Thymus (tissue), 11 donors: Measurements from ENCODE around the gene CTDP1. TPM values are rescaled to one million over a fixed set of nuclear protein-coding genes. Genes with fewer than 3 reads are reported as not detected.

ENCODE experiments used
- DNase-seq, 9 donors: peaks; one replicate each; pipeline ENCODE4 v3.0.0-alpha.2; 2013; ENCODE audit warnings: low spot score in 9 of 9, low read depth in 6 of 9, missing footprints in 1 of 9
- H3K27ac ChIP-seq, 2 donors: one replicate each; pipeline ENCODE4 v1.5.1; 2013; ENCODE audit warnings: control low read depth in 1 of 2, low read depth in 1 of 2, low read length in 1 of 2, mild to moderate bottlenecking in 1 of 2, moderate library complexity in 1 of 2
- H3K27me3 ChIP-seq, 2 donors: one replicate each; pipeline ENCODE4 v1.5.1; 2013; ENCODE audit warnings: low read length in 1 of 2; ENCODE audit not compliant: control insufficient read depth in 2 of 2, insufficient read depth in 1 of 2
- H3K36me3 ChIP-seq, 2 donors: one replicate each; pipeline ENCODE4 v1.5.1; 2013; ENCODE audit warnings: low read length in 1 of 2, mild to moderate bottlenecking in 1 of 2, moderate library complexity in 1 of 2; ENCODE audit not compliant: control insufficient read depth in 2 of 2, insufficient read depth in 2 of 2
- H3K4me1 ChIP-seq, 2 donors: one replicate each; pipeline ENCODE4 v1.5.1; 2013; ENCODE audit warnings: low read length in 2 of 2; ENCODE audit not compliant: control insufficient read depth in 2 of 2, insufficient read depth in 2 of 2
- H3K4me3 ChIP-seq, 2 donors: one replicate each; pipeline ENCODE4 v1.5.1; 2013; ENCODE audit warnings: low read length in 2 of 2, control low read depth in 1 of 2, mild to moderate bottlenecking in 1 of 2
- H3K9me3 ChIP-seq, 2 donors: one replicate each; pipeline ENCODE4 v1.5.1; 2013; ENCODE audit warnings: low read length in 1 of 2, mild to moderate bottlenecking in 1 of 2; ENCODE audit not compliant: control insufficient read depth in 2 of 2, insufficient read depth in 1 of 2
- WGBS: extraction: QIAGEN DNeasy Blood & Tissue Kit; methylation state at CpG from one replicate; pipeline ENCODE4 v1.1.7; 2013; 5-methylcytosine and 5-hydroxymethylcytosine counted together
- polyA plus RNA-seq: library from polyadenylated mRNA; stranded (reverse); fragments of 200-250 nt; gene quantifications from one replicate; pipeline ENCODE4 v1.2.3, GENCODE V29; 2013
- total RNA-seq: library from RNA; stranded (reverse); fragments of 120-200 nt; gene quantifications from one replicate; pipeline ENCODE4 v1.2.4, GENCODE V29; 2013
- donor health status: healthy.

Gene CTDP1
- total and polyA plus RNA-seq, 2 donors = 15.4 to 26.4 TPM

DNA sequence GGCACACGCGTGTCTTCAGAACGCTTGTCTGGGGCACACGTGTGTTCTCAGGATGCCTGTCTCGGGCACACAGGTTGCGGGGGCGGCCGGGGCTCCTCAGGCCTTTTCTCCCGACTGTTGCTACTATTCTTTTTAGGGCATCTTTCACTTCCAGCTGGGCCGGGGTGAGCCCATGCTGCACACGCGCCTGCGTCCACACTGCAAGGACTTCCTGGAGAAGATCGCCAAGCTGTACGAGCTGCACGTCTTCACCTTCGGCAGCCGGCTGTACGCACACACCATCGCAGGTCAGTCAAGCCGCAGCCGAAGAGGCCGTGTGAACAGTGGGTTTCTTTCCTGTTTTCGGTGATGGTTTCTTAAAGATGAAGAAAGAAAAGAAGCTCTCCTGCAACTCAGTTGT lies 25.0 kb downstream of the CTDP1 start:
- Histone ChIP-seq H3K36me3 (peaks cover 51 to 65% of the 10 kb centered on the region in 2 donors), H3K9me3 (no peaks in the 10 kb centered on the region), H3K27me3 (no peaks in the 10 kb centered on the region), H3K4me3 (no peak overlapping the region), H3K27ac (no peak overlapping the region), H3K4me1 (no peaks in the 10 kb centered on the region)
- DNase-seq = no peak
- WGBS = 98% methylated on average over 24 of the region's 24 CpGs

DNA sequence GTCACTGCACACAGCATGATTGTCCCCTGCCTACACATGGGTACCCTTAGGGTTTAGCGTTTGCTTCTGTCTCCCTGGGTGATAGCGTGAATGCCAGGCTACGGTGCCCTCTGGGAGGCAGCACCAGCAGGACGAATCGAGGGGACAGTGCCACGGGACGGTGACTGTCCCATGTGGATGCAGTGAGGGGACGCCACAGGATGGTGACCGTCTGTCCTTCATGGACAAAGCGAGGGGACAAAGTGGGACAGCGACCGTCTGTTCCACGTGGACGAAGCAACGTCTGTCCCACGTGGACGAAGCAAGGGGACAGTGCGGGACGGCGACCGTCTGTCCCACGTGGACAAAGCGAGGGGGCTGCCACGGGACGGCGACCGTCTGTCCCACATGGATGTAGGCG lies 25.7 kb downstream of the CTDP1 start:
- H3K9me3 ChIP-seq = no peaks in the 10 kb centered on the region
- H3K27ac ChIP-seq = no peak overlapping the region
- no peak for DNase-seq
- H3K27me3 ChIP-seq = no peaks in the 10 kb centered on the region
- H3K4me3 ChIP-seq = no peak overlapping the region
- 98% methylated on average over 28 of the region's 28 CpGs for WGBS
- peaks cover 44 to 62% of the 10 kb centered on the region in 2 donors for H3K36me3 ChIP-seq
- H3K4me1 ChIP-seq = no peaks in the 10 kb centered on the region

DNA sequence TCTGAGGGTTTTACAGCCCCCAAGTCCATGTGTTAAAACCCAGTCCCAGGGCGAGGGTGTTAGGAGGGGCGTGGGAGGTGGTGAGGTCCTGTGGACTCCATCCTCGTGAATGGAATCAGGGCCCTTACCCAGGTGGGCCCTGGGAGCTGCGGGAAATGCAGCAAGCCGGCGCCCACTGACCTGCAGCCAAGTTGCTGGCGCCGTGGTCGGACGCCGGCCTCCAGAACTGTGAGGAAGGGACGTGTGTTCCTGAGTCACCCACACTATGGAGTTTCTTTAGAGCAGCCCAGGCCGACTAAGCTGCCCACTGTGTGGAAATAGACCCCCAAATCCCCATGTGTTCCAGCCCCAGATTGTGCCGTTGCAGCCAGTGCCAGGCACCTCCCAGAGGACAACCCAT lies 26.4 kb downstream of the CTDP1 start:
- DNase-seq = no peak
- H3K36me3 ChIP-seq = peaks cover 40 to 61% of the 10 kb centered on the region in 2 donors

DNA sequence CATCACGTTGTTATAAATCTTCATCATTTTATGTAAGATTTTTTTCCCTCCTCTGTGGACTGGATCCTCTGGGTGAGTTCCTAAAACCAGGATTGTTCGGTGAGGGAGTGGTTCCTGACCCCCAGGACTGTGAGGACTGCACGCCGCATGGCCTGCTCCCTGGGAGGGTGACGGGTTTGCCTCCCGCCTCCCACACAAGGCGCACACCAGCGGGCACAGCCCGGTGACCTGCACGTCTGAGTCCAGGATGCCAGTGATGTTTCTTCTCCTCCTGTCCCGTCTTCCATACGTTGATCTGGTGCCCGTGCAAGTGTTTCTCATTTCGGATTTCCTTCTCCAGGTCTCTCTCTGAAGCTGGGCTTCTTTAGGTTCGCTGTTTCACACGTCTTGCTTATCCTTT lies 27.1 kb downstream of the CTDP1 start:
- no peak overlapping the region for H3K27ac ChIP-seq
- no peaks in the 10 kb centered on the region for H3K27me3 ChIP-seq
- peaks cover 42 to 66% of the 10 kb centered on the region in 2 donors for H3K36me3 ChIP-seq
- H3K4me3 ChIP-seq = no peak overlapping the region
- DNase-seq = no peak
- 98% methylated on average over 16 of the region's 16 CpGs for WGBS
- no peaks in the 10 kb centered on the region for H3K9me3 ChIP-seq
- no peaks in the 10 kb centered on the region for H3K4me1 ChIP-seq

More for the DNA sequence above, 26.4 kb downstream of the CTDP1 start:
- WGBS = 98% methylated on average over 14 of the region's 14 CpGs
- H3K4me1 ChIP-seq = no peaks in the 10 kb centered on the region
- H3K4me3 ChIP-seq = no peak overlapping the region
- H3K27me3 ChIP-seq = no peaks in the 10 kb centered on the region
- H3K27ac ChIP-seq = no peak overlapping the region
- no peaks in the 10 kb centered on the region for H3K9me3 ChIP-seq

DNA sequence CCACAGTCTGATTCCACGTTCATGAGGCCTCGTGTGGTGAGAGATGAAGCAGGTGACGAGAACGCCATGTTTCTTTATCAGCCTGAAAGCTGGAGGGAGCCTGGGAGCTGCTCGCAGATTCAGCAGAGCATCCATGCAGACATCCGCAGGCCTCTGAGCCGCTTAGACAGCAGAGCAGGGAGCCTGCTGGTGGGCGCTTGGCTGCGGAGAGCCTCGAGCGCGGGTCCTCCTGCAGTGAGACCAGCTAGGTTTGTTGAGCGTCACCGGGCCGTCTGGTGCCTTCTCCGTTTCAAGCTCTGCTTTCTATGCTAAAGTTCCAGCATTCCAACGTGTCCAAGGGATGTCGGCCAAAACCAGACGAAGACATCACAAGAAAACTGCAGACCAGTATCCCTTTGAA lies 27.6 kb downstream of the CTDP1 start:
- no peak overlapping the region for H3K4me3 ChIP-seq
- 97% methylated on average over 19 of the region's 19 CpGs for WGBS
- peaks cover 46 to 70% of the 10 kb centered on the region in 2 donors for H3K36me3 ChIP-seq
- H3K9me3 ChIP-seq = no peaks in the 10 kb centered on the region
- DNase-seq = no peak
- H3K4me1 ChIP-seq = no peaks in the 10 kb centered on the region
- H3K27me3 ChIP-seq = no peaks in the 10 kb centered on the region
- no peak overlapping the region for H3K27ac ChIP-seq

DNA sequence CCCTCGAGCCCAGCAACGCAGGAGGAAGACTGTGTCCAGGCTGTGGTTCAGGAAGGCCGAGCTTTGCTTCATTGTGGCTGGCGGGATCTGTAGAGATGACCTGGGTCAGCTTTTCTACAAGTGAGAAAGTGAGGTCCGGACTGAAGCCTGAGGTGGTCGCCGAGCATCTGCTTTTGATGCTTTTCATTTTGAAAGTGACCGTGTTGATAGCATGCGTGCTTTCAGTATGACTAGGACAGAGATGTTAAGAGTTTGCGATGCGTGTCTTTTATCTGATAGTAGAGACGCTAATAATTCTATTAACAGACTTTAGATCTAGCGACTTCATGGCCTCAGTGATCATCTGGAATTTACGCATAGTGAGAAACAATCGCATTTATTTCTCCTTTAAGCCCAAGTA lies 28.1 kb downstream of the CTDP1 start:
- Histone ChIP-seq H3K36me3 (peaks cover 49 to 74% of the 10 kb centered on the region in 2 donors), H3K4me3 (no peak overlapping the region), H3K9me3 (no peaks in the 10 kb centered on the region), H3K27me3 (no peaks in the 10 kb centered on the region), H3K4me1 (no peaks in the 10 kb centered on the region), H3K27ac (no peak overlapping the region)
- WGBS = 97% methylated on average over 15 of the region's 15 CpGs
- DNase-seq = no peak

DNA sequence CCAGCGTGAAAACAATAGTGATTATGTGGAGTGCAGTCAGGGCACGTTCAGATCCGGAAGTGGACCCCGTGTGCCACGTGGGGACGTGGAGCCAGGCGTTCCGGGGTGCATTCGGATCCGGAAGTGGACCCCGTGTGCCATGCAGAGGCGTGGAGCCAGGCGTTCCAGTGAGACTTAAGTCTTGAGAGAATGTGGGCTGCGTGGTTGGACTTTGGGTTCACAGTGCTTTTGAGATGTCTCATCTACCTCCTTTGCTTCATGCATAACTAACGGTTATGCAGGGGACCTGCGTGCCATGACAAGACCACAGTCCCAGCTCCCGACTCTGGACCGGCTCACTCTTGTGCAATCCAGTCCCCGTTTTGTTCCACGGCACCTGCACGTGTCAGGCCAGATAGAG lies 28.8 kb downstream of the CTDP1 start:
- H3K4me1 ChIP-seq = no peaks in the 10 kb centered on the region
- no peak overlapping the region for H3K4me3 ChIP-seq
- peaks cover 48 to 77% of the 10 kb centered on the region in 2 donors for H3K36me3 ChIP-seq
- H3K9me3 ChIP-seq = no peaks in the 10 kb centered on the region
- WGBS = 96% methylated on average over 21 of the region's 21 CpGs
- H3K27me3 ChIP-seq = no peaks in the 10 kb centered on the region
- no peak overlapping the region for H3K27ac ChIP-seq
- no peak for DNase-seq

DNA sequence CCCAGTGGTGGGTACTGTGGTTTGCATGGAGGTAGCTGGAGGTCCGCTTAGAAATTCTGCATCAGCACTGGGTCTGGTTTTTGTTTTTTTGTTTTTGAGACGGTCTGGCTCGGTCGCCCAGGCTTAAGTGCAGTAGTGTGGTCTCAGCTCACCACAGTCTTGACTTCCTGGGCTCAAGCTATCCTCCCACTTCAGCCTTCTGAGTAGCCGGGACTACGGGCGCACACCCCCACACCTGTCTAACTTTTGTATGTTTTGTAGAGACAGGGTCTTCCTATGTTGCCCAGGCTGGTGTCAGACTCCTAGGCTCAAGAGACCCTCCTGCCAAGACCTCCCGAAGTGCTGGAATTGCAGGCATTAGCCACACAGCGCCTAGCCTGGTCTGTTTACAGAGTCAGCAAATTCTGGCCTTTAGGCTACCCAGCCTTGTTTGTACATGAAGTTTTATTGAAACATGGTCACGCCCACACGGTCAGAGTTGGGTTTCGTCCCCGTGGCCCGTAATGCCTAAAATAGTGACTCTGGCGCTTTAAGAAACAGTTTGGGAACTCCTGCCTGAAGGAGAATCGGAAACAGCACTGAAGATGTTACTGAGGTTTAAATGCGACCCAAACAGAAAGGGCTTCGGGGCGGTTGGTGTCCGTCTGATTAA lies 32.7 kb downstream of the CTDP1 start:
- H3K36me3 ChIP-seq = peaks cover 43 to 79% of the 10 kb centered on the region in 2 donors
- H3K27me3 ChIP-seq = no peaks in the 10 kb centered on the region
- no peaks in the 10 kb centered on the region for H3K9me3 ChIP-seq
- no peak overlapping the region for H3K4me3 ChIP-seq
- 98% methylated on average over 20 of the region's 20 CpGs for WGBS
- no peak for DNase-seq
- no peaks in the 10 kb centered on the region for H3K4me1 ChIP-seq
- H3K27ac ChIP-seq = no peak overlapping the region

DNA sequence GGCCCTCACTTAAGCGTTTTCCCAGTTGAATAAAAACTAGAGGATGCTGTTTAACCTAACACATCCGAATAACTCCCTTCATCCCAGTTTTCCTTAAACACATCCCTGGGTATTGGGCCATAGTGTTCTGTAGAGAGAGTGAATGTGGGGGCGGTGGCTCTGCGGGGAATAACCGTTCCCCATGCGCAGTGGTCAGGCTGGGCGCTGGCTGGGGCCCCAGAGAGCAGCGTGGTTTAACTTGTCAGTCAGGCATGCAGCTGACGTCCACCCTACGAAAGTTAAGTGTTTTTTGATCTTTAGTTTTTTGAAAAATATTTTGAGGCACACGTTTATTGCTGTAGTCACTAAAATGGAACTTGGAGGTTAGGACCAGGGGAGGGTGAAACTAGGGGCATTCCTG lies 33.7 kb downstream of the CTDP1 start:
- WGBS = 97% methylated on average over 11 of the region's 11 CpGs
- Histone ChIP-seq H3K27me3 (no peaks in the 10 kb centered on the region), H3K27ac (no peak overlapping the region), H3K36me3 (peaks cover 48 to 79% of the 10 kb centered on the region in 2 donors), H3K9me3 (no peaks in the 10 kb centered on the region), H3K4me3 (no peak overlapping the region), H3K4me1 (no peaks in the 10 kb centered on the region)
- DNase-seq = no peak
